Inflammatory macrophage (primary cell): ENCODE measurements around the gene NPHP4.
"Not testable (repeated sequence)": the region's sequence is repeated elsewhere in the genome, so short reads cannot be mapped to it uniquely, and the experiment has no call there.

Source experiments
- DNase-seq, 2 donors: peaks; one replicate each; pipeline ENCODE4 v3.0.0-alpha.2; 2020 to 2022

The NPHP4 gene

GRCh38 chr1:5874416-5875110 lies 117.7 kb downstream of the NPHP4 start:
- DNase-seq = no peak

GRCh38 chr1:5873556-5873955 lies 118.7 kb downstream of the NPHP4 start:
- no peak for DNase-seq

DNA sequence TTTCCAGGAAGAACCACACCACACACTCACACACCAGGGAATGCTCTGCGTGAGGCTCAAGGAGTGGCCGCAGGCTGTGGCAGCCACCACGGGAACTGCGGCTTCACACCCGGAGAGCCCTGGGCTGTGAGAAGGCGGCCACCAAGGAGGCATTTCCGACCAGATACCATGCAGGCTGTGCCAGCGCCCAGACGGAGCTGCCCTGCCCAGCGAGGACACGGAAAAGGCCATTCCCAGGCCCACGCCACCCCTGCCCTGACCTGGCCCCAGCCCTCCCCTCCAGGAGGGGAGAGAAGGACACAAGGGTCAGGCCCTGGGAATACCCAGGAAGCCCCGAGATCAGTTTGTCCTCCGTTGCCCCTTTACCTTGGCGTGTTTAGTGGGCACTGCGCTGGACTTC lies 119.3 kb downstream of the NPHP4 start:
- no peak for DNase-seq

- no peak for DNase-seq
Observed at GRCh38 chr1:5868931-5869500, 123.2 kb downstream of the NPHP4 start.

DNA sequence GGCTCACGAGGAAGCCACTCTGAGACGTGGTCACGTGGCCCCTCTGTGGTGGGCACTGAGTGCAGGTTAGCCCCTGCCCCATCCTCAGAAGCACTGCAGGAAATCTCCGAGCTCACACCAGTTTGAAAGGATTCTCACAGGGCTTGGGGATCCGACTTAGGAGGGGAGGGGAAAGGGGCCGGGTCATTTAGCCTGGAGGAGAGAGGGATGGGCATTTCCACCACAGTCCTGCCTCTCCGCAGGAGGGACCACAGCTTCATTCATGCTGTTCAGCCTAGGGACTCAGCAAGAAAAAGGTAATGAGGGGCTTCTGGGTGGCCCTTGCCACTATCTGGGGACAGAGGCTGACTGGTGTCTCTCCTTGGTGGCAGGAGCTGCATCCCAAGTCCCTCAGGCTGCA lies 126.5 kb downstream of the NPHP4 start:
- no peak for DNase-seq

GRCh38 chr1:5865056-5865455 lies 127.2 kb downstream of the NPHP4 start:
- no peak for DNase-seq

- no peak for DNase-seq
Observed at GRCh38 chr1:5864256-5864655, 128.0 kb downstream of the NPHP4 start.

GRCh38 chr1:5863238-5863637 lies 129.0 kb downstream of the NPHP4 start:
- no peak for DNase-seq

DNA sequence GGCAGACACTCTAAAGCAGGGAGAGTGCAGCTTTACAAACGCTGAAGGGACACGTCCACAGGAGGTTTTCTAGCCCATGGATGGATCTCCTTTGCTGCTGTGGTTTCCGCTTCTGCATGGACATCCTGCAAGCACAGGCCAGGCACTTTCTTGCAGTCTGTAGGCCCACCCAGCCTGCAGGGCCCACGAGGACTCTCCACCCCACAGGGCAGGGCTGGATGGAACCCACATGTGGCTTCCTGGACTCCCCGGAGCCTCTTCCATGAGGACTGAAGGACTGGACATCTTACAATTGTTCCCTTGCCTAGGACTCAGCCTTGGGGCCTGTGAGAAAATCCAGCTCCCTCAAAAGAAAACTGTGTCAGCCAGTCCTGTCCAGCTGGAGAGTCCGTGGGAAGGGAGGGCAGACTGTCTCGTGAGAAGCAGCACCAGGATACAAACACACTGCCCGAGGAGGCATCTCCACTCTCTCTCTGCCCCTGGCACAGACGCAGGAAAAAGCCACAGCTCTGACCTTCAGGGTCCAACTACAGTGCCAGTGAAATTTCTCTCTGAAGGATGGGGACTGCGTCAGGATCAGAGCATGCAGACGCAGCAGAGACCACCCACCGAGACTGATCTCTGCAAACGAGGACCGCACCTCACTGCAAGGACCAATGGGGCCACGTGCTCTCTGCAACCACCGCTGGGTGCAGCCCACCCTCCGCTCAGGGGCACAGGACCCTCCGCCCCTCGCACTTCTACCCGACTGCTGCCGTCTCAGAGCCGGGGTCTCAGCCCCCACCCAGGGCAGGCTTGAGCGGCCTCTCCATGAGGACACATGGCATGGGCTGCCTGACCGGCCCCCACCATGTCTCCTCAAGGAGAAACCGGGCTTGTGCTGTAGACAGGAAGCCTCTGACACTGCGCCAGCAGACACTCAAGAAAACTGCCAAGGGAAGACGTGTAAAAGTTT lies 130.1 kb downstream of the NPHP4 start:
- no peak for DNase-seq

- no peak for DNase-seq
Observed at GRCh38 chr1:5860277-5860676, 131.9 kb downstream of the NPHP4 start.

DNA sequence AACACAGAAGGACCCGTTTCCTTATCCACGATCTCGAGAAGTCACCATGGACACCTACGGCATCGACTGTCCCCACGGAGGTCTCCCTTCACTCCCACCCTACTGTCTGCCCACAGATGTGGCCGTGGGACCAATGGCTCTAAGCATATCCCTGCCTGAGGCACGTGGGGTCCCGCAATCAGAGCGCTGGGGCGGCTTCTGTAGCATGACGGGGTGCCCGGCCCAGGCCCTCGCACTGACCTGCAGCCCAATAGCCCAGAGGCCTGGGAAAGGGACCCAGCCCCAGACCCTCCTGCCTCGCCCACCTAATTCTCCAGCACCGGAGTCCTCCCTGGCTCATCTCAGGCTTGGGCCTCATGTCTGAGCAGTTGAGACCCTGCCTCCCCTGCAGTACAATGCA lies 132.5 kb downstream of the NPHP4 start:
- no peak for DNase-seq

DNA sequence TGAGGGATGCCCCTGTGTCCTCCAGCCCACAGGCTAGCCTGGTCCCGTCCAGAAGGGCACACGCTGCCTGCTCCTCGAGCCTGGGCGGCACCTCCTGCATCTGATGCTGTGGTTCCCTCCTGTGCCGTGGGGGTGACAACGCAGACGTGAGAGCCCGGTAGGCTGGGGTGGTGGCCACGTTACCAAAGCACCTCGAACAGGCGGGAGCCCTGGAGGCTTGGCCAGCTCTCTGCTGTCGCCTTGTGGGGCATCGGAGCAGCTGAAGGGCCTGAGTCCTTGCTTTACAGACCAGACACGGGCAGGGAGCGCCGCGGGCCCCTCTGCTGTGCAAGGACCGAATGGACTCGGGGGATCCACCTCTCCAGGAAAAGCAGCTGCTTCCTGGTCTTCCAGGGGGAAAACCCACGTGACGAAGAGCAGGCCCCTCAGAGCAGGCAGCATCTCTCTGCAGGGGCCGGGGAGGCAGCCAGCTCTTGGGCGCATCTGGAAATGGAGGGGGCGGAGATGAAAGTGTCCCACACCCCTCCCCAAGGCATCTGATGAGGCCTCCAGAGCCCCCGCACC lies 133.3 kb downstream of the NPHP4 start:
- DNase-seq = no peak

DNA sequence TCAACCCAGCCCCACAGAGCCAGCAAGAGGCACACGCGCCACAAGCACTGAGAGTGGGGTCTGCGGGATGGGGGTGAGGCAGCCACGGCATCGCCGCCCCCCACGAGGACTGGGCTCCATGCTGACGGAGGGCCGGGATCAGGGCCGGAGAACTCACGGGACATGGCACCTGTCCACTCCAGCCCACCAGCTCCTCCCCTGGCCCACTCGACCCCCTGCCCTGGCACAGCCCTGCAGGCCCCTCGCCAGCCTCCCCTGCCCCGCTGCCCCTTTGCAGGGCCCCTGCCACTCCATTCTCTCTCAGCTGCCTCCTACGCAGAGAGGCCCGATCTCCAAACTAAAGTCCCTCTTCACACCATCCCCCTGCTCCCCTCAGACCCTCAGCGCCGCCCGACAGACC lies 134.0 kb downstream of the NPHP4 start:
- no peak for DNase-seq

- no peak for DNase-seq
Observed at GRCh38 chr1:5857508-5858090, 134.6 kb downstream of the NPHP4 start.

DNA sequence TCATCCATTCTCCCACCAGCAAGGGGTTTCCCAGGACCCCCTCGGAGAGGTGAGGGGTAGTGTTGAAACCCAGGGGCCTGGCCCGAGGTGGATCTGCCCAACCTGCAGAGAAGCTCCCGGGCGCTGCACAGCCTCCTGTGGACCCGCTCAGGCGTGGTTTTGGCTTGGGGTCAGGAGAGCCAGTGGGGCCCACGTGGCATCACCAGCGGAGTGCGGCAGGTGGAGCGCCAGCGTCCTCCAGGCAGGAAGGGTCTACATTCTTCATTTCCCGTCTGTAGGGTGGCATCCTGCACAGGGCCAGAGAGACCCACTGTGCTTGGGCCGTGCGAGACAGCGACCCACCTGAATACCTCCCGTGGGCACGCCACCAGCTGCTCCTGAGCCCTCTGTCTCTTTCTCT lies 135.2 kb downstream of the NPHP4 start:
- DNase-seq = no peak

DNA sequence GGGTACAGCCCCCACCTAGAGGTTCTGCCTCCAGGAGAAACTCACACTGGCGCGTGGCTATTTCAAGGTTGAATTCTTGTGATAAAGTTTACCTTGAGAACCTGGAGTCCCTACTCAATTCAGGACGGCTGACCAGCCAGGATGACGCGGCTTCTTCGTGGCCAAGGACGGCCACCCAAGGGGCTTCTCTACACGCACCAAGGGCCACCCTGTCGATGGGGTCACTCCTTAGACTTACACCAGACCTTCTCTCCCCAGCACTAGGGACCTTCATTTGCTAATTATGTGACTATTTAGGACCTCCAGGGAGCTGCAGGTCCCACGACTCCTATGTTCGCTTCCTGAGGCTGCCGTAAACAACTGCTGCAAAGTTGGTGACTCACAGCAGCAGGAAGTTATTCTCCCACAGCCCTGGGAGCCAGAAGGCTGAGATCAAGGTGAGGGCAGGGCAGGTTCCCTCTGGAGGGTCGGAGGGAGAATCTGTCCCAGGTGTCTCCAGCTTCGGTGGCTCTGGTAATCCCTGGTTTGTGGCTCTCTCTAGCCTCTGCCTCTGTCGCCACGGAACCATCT lies 135.9 kb downstream of the NPHP4 start:
- DNase-seq = no peak

GRCh38 chr1:5855196-5855897 lies 136.9 kb downstream of the NPHP4 start:
- DNase-seq = no peak

DNA sequence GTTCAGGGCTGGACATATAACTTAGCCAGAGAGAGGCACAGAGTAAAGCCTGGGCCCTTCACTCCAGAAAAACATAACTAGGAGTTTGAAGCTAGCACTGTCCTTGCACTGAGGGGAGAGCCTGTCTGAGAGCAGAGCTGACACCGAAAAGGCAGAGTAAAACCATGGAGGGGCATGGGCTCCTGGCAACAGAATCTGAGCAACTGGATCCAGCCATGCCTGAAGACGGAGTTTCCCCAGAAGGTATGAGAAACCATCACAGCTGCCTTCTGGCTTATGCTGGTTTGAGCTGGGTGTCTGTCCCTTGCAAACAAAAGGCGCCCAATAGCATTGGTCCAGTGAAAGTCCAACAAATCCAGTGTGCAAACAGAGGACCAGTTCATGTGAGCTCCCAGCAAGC lies 137.5 kb downstream of the NPHP4 start:
- no peak for DNase-seq

GRCh38 chr1:5853858-5854257 lies 138.4 kb downstream of the NPHP4 start:
- DNase-seq = not testable (repeated sequence)

DNA sequence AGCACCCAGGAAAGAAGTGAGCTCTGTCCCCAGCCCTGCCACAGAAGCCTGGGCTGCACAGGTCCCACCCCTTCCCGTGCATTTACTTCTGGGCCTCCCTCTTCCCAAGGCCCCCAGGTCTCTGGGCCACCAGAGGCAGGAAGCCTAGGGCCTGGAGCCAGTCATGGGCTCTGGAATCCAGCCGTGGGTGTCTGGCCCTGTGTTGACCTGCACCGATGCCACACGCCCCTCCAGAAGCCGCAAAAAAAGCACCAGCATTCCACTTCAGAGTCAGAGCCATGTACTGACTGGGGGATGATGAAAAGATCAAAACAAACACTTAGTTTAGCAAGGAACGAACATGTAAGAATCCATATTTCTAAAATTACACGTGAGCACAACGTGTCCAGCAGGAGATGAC lies 141.7 kb downstream of the NPHP4 start:
- no peak for DNase-seq

DNA sequence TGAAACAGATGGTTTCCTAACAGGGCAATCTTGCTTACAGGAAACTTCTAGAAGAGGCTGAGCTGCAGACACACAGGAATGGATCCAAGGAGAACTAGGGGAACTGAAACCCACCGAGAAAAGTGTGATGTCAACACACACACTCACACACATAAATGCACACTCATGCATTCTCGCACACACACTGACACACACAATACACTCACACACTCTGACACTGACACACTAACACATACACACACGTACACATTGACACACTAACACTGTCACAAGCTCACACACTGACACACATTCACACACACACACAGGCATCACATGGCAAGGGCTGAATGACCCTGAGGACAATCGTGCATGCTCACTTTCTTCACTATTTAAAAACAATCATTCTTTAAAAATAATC lies 142.7 kb downstream of the NPHP4 start:
- DNase-seq = no peak
